Stimulated activated CD4-positive, alpha-beta T cell treated with anti-CD3 and anti-CD28 coated beads, Interleukin-4, amount 100 ng/mL, for 24 hours (primary cell): ENCODE data around the gene PDGFB.

Experiments
- DNase-seq: peaks from one replicate; pipeline ENCODE4 v3.0.0-alpha.2; 2020

PDGFB gene

DNA sequence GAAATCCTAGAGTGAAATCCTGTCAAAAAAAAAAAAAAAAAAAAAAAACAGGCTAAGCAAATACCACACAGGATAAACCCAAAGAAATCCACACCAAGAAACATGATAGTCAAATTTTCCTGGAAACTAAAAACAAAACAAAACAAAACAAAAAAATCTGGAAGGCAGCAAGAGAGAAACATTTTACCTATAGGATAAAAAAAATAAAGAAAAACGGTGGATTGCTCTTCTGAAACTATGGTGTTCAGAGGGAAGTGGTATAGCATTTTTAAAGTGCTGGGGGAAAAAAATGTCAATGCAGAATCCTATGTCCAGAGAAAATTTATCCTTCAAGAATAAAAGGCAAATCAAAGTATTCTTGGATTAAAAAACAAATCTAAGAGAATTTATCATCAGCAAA lies 50.7 kb downstream of the PDGFB start:
- DNase-seq, result no peak

DNA sequence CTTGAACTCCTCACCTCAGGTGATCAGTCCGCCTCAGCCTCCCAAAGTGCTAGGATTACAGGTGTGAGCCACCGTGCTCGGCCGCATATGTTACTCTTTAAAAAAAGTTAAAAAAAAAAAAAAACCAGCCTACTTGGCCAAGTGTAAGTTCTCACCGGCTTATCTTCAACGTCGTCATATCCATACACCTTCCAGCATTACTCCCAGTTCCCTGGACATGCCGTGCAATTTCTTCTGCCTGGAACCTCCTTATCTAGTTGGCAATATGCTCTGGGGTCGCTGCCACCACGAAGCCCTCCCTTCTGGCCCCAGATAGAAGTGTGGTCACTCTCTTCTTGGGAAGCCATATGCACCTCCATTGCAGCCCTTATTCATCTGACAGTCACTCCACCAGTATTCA lies 56.0 kb downstream of the PDGFB start:
- DNase-seq, result no peak

DNA sequence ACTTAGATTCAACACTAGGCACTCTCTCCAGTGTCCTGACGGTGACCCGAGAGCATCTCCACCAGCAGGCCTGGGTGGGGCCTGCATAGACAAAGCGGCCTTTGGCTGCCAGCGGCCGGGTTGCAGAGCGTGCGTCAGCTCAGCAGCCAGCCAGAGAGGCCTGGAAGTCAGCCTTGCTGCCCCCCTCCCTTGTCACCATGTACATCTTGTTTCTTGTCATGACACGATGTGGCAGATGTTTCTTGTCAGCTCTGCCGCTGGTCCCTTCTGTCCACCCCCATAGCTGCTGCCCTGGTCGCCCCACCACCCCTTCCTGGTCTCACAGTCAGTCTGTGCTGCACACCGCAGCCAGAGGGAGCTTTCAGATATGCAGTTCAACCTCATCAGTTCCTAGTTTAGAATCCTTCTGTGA lies 59.2 kb downstream of the PDGFB start:
- no peak for DNase-seq

DNA sequence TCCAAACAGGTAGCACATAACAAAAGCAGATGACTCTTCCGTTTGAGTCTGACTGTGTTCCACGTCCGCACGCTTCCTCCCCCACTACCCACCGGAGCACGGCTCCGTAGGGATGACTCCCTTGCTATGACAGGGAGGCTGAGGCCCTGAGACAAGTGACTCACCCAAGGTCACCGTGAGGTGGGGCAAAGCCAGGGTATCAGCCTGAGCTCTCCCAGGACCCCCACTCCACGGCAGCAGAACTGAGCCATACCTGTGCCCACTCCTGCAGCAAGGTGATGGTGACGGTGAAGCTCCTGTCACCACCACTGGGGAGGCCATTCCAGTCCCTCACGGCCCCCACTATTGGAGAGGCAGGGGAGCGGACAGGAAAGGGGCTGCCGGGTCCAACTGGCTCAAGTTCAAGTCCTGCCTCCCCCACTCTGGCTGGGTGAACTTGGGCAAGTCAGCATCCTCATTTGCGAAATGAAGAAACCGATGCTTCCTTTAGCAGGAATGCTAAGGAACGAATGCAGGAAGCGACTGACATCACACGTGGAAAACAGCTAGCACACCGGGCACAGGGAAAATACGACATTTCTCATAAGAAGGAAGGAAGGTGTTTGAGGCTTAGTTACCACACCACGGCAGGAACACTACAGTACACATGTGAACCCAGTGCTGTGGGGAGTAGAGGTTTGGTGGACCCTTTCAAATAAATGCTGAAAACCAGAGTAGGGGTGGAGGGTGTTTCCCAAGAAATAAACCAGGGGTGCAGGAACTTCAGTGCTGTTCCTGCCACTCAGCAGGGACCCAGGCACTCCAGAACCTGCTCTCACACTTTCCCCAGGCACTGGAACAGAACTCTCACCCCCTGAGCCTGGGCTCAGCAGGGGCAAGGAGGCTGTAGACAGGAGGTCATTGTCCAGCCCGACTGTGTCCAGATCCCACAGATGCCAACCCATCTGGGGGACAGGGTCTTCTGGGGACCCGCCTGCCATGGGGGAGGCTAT lies 59.9 kb downstream of the PDGFB start:
- no peak for DNase-seq

DNA sequence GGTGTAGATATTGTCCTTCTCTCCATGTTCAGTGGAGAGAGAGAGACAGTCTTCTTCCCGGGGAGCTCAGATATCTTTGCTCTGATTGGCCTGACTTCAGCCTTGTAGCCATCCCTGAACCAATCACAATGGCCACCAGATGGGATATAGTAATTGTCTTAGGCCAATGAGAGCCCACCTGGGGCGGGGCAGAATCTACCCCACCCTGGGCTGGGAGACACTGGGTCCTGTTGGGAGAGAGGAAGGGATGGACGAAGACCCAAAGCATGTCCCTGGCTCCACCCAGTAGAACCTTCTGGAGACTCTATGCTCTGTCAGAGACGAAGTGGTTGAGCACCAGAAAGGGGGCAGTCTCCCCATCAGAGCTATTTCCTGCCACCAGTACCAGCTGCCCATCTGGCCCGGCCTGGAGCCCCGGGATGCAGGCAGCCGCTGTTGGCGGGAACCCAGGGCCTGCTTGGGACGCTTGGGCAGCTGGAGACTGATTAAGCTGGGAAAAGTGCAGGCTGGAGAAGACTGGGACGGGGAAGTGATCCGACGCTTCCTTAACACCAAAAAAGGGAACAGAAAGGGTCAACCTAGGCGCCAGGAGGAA lies 60.7 kb downstream of the PDGFB start:
- DNase-seq, result no peak

DNA sequence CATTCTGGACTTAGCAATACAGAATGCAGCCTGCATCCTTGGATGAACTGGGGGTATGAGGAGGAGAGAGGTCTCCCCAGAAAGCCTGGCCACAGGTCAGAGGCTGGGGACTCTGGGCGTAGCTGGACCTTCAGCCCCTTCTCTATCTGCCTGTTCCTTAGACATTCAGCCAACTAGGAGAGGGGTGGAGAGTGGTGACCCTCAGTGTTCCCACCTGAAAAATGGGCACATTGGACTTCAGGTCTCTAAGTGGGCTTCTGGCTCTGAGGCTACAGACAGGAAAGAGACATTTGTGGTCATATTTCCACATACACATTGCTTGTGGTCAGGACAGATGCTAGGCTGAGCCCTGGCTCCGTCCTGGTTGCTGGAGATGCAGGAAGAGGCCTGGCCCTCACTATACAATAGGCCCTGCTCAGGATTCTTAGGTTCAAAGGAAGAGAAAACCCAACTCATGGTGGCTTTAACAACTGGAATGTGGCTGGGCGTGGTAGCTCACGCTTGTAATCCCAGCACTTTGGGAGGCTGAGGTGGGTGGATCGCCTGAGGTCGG lies 62.2 kb downstream of the PDGFB start:
- no peak for DNase-seq

DNA sequence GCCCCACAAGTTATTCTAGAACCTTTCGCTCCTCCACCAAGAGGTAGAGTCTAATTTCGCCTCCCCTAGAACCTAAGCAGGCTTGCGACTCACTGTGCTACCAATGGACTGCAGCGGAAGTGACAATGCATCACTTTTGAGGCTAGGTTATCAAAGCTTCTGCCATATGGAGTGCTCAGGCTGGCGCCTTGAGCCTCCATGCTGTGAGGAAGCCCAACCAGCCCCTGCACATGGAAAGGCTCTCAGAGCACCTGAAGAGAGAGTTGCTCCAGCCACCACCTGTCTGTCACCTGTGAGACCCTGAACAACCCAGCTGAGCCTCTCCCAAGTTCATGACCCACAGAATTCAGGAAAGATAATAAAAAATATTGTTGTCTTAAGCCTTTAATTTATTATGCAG lies 63.0 kb downstream of the PDGFB start:
- DNase-seq, result no peak

DNA sequence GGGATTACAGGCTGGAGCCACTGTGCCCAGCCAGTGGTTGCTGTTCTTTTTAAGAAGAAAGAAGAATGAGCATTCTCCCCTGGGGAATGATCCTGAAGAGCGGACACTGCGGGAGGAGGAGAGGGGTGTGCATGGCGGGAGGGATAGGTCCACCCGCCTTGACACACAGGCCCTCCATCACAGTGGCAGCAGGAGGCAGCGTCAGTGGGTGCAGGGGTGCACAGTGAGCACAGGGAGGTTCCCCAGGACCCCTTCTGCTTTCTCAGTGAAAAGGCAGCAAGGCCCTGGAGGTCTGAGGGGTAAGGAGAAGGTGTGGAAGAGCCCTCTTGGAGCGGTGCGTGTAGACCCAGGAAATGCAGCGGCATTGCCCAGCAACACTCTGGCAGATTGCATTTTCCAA lies 63.4 kb downstream of the PDGFB start:
- DNase-seq, result no peak

DNA sequence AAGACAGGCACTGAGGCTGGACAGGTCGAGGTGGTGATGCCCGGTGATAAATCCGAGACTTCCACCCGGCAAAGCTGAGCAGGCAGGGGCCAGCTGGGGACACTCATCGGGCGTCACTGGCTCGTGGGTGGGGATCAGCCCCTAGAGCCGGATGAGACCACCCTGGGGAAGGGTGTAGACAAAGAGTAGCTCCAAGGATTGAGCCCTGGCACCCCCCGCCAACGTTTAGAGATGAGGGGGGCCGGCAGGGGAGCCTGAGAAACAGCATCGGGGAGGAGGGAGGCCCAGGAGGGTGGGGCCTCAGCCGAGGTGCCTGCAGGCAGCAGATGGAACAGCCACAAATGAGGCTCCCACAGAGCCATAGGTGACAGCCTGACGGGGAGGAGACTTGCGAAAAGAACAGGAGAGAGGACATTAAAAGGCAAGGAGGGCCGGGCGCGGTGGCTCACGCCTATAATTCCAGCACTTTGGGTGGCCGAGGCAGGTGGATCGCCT lies 64.9 kb downstream of the PDGFB start:
- DNase-seq, result no peak

DNA sequence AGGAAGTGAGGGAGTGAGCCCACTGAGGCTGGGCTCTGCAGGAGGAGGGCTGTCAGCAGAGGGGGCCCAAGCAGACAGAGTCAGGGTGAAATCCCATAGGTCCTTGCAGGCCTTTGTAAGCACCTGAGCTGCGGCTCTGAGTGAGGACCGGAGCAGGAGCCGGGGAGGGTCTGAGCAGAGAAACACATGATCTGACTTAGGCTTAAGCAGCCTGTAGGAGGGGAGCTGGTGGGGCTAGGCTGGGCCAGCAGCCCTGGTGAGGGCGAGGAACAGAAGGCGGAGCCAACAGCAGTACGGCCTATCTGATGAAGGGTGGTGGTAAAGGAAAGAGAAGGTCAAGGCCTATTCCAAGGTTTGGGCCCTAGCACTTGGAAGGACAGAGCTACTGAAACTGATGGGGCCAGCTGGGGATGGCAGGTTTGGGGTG lies 65.4 kb downstream of the PDGFB start:
- no peak for DNase-seq

DNA sequence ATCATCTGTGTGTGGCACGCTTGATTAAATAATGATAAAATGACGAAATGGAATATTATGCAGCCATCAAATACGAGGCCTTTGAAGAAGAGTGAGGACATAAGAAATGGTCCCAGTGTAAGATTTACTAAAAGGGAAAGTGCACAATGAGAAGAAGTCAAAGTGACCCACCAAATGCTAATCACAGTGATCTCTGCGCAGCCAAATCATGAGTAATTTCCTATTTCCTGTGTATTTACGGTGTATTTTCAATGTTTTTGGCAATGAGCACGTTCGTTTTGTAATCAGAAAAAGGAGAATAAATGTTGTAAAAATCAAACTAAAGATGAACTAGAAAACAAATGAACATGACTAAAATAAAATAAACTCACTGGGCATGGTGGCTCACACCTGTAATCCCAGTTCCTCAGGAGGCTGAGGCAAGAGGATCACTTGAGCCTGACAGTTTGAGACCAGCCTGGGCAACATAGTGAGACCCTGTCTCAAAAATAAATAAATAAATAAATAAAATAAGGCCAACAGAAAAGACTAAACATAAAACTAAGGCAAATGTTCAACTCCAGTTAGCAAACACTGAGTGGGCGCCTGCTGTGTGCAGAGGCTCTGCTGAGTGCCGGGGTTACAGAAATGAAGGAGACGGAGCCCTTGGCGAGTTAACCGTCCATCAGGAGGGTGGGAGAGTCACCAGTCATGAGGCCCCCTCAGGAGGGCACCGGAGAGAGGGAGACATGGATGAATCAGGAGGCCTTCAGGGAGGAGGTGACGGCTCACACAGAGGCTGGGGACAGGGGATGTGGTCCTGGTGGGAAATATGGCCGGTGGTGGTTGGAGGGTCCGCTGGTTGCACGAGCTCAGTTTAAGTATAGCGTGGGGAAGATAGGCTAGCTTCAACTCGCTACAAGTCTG lies 66.3 kb downstream of the PDGFB start:
- no peak for DNase-seq

DNA sequence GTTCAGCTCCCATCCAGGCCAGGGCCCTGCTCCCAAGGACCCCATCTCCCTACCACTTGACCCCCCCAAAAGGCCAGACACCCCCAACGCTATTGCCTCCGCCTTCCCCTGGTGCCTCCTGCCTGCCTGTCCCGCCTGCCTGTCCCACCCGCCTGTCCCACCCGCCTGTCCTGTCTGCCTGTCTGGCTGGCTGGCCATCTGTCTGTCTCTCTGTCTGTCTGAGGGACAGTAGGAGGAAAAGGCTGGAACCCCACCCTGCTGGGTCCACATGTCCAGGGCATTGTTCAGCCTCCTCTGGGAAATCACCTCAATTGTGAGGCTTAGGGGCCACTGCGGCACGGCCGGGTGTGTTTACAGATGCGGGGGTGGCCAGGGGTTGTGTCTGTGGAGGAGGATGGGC lies 67.0 kb downstream of the PDGFB start:
- no peak for DNase-seq

DNA sequence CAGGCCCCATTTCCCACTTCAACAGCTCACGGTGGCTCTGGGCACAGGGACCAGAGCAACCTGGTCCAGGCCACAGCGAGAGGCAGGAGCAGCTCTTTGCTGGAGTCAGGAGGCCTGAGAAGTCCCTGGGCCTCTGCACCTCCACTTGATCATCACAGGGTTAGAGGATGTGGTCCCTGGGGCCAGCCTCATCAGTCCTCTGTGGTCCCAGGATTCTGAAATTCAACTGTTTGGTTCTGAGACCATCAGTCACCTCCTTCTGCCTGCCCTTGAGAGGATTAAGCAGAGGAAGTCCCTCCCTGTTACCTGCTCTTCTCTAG lies 67.4 kb downstream of the PDGFB start:
- no peak for DNase-seq

DNA sequence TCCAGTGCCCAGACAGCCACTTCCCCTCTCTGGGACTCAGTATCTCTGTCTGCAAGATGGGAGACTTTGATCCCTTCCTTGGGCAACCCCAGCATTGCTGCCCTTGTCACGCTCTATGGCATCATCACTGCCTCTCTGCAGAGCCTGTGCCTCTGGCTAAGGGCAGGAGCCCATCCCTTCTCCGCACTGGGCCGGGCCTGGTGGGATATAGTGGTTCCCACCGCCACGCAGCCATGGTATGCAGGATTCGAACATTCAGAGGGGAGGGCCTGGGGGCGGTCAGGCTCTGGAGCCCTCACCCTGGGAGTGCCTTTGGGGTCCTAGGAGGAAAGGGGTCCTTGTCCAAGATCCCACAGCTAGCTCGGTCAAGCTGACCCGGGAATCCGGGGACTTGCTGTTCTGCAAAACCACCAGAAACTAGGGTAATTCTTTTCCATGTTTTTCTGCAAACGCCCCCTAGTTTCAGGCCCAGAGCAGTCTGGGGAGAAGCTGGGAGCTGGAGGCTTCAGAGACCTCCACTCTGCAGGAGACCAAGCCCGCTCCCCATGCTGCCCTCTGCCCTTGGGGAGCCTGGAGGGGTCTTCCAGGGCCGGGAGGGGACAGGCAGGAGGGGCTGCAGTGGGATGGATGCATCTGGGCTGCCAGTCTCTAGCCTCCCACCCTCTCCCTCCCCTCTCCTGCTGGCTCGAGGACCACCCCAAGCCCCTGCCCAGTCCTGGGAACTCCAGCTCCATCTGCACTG lies 67.9 kb downstream of the PDGFB start:
- no peak for DNase-seq

DNA sequence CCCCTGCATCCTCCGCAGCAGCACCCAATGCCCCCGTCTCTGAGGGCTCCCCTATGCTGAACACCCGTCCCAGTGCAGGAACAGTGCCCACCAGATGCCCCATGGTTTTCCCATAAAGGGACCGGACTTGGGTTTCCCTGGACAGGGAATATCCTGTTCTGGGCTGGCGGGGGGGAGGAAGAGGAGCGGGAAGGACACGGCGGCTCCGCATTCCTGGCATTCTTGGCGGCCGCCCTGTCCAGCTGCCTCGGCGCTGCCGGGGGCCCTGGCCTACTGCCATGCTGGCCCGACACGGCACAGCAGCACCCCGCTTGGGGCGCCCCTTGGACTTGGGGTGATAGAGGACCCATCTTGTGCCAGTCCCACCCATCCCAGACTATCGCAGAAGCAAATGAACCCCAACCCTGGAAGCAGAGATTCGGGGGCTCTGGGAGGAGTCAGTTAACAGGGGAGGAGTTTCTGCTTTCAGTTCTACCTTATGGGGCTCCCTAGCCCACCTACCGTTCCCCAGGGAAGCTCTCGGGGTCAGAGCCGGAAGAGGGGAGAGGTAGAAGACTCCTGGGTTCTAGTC lies 68.6 kb downstream of the PDGFB start:
- no peak for DNase-seq

DNA sequence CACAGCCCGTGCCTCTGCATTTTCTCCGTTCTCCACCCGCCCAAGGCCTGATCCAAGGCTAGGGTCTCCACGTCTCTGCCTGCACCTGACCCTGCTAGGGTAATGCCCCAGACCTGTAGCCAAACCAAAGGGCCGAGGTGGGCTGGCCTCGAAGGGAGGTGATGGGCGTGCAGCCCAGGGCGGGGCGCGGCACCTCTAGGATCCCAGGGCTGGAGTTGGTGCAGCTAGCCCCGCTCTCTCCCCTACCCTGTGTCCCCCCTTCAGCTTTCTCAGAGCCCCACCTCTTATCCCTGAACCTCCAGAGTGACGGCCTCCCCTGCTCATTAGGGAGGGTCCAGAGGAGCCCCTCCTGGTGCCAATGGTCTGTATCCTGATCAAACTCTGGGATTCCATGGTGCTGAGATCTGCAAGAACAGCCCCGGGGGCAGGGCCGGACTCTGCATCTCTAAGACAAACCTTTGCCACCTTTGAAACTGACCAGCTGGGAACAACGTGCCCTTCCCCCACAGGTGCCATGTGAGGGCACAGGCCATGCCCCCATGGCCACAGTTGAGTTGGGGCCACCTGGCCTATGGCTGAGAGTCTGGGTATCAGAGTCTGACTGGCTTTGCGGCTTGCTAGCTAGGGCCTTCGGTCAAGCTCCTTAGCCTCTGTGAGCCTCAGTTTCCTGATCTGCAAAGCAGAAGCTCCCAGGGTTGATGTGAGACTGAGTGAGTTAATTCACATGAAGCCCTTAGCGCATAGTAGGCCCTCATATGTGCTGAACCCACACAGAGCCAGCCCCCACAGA lies 69.2 kb downstream of the PDGFB start:
- no peak for DNase-seq

DNA sequence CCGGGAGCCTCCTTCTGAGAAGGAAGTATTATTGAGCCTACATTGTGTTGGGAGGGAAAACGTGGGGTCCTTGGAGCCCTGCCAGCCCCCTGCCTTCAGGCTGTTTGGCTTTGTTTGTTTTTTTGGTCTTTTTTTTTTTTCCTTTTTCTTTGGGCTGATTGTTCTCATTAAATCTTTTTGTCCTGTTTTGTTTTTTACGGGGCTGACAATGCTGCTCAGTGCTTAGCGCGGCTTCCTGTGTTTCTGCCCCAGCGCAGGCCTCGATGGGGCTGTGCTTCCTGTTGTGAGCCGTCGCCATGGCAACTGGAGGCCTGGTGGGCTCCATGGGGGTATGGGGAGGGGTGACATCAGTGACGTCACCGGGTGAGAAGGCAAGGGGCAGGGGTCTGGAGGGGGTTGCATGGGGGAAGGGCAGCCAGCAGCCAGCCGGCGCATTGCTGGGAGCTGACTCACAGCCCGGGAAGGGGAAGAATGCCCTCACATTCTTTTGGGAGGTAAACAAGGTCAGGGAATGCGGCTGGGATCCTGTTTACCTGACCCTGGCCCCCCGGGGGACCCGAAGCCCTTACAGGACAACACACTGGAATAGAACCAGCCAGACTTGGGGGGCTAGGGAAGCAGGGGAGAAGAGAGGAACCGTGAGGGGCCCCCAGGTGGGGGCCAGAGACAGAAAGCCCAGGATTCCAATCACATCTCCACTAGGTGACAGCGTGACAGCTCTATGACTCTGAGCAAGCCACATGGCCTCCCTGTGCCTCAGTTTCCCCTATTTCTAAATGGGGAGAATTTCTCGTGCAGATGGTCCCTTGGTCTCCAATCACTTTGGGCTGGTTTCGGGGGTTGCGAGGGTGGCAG lies 70.1 kb downstream of the PDGFB start:
- peak; percentile 58 for DNase-seq

DNA sequence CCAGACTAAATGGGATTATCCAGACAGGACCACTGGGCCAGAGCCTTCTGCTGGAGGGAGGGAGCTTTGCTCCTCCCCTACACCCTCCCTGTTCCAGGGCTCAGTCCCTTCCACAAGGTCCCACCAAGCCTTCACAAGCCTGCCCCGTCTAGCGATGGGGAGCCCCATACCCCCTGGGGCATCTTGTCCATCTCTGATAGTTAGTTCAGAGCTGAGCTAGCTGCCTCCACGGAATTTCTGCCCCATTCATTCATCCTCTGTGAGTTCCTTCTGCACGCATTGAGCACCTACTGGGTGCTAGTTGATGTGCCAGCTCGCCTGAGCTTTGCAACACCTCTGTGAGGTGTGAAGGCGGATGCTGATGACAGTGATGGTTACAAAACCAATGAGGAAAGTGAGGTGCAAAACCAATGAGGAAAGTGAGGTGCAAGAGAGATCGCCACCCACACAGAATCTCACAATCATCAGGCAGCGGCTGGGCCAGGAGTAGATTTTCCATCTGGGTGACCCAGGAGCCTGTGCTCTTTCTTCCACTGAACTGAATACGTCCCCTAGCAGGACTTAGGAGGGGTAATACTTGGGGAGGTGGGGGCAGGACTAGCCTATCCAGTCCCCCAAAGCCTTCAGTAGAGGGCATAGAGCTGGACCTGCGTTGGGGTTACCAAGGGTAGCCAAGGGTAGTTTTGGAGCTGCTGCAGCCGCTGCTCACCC lies 70.8 kb downstream of the PDGFB start:
- peak; percentile 35 for DNase-seq
